Cardiac septum (tissue), 1 donor: ENCODE results near the gene ARID5B. TPM values are rescaled to one million over a fixed set of nuclear protein-coding genes. Genes with fewer than 3 reads are reported as not detected.
"Not testable (repeated sequence)": the region's sequence is repeated elsewhere in the genome, so short reads cannot be mapped to it uniquely, and the experiment has no call there.

Source experiments
- DNase-seq: peaks from one replicate; pipeline ENCODE4 v3.0.0-alpha.2; 2020; ENCODE audit warnings: low spot score
- intact Hi-C: fragments of 100-400 bp; cut with DNase I; formaldehyde crosslinking; loops from one replicate; pipeline ENCODE4 v1.14.0; 2022
- total RNA-seq: library from RNA; stranded (reverse); fragmentation: NEBNext Ultra II Directional; extraction: Animal tissue kit (Norgen Biotek cat#: 25700); gene quantifications from one replicate; pipeline ENCODE4 v1.2.1, GENCODE V29; 2021
- donor health status: DM: no; HTN: no; CAD: no.

ARID5B gene
- total RNA-seq, 1 donor from 2014 or later = 25.2 TPM

DNA sequence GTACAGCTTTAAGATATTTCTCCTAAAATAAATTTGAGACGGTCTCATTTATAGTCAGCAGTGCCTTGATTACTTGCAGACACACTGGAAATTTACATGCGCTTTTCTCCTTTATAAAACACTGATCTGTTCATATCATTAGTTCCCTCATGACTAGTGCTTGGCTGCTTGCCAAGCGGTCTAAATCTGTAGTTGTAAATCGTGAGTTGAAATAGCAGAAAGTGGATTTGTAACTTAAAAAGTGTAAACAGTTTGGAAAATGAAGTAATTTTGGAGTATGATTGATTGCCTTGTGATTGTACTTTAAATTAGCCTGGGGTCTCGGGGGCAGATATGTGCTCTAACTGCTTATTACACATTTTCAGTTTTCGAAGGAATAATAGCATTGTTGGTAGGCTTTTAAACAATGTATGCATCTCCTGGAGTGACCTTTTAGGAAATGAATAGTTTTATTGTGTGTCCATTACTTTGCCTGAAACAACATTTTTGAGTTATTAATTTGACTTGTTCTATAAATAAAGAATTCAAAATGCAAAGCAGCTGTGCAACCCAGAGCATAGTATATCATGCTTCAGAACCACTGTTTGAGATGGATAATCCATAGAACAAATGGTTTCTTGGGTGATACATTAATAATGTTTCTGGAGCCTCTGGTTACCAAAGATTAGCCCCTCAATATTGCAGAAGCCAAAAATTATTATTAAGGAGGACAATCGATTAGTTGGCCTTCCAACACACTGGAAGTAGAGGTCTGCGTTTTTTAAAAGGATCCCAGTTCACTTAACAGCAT is 73.3 kb downstream of the ARID5B start:
- DNase-seq = no peak
- intact Hi-C loops = no loop called here

- intact Hi-C loops = no loop called here
- no peak for DNase-seq
Observed at GRCh38 chr10:61975391-61975932, 74.0 kb downstream of the ARID5B start.

DNA sequence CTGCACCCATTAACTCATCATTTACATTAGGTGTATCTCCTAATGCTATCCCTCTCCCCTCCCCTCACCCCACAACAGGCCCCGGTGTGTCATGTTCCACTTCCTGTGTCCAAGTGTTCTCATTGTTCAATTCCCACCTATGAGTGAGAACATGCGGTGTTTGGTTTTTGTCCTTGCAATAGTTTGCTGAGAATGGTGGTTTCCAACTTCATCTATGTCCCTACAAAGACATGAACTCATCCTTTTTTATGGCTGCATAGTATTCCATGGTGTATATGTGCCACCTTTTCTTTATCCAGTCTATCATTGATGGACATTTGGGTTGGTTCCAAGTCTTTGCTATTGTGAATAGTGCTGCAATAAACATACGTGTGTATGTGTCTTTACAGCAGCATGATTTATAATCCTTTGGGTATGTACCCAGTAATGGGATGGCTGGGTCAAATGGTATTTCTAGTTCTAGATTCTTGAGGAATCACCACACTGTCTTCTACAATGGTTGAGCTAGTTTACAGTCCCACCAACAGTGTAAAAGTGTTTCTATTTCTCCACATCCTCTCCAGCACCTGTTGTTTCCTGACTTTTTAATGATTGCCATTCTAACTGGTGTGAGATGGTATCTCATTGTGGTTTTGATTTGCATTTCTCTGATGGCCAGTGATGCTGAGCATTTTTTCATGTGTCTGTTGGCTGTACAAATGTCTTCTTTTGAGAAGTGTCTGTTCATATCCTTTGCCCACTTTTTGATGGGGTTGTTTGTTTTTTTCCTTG is 75.6 kb downstream of the ARID5B start:
- intact Hi-C loops, DNase-seq: not testable (repeated sequence)

- DNase-seq = no peak
Observed at GRCh38 chr10:61978965-61979364, 77.5 kb downstream of the ARID5B start.

DNA sequence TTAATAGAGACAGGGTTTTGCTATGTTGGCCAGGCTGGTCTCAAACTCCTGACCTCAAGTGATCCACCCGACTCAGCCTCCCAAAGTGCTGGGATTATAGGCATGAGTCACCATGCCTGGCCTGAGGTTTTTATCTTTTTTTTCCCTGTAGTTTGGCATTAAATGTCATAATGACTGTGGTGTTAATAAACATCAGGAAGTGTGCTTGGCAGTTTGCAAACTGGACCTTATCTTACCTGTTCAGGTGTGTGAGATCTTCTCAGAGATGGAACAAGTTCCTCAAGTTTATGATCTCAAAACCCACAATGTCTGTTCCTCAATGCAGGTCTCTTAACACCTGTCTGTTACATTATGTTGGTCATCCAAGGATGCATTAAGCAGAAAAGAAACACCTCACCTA is 80.0 kb downstream of the ARID5B start:
- intact Hi-C loops = no loop called here
- DNase-seq = no peak

More at GRCh38 chr10:61978965-61979364, 77.5 kb downstream of the ARID5B start:
- intact Hi-C loops = no loop called here

- intact Hi-C loops = no loop called here
- no peak for DNase-seq
Observed at GRCh38 chr10:61983255-61983654, 81.8 kb downstream of the ARID5B start.

- intact Hi-C loops = no loop called here
- no peak for DNase-seq
Observed at GRCh38 chr10:61984803-61985418, 83.4 kb downstream of the ARID5B start.

DNA sequence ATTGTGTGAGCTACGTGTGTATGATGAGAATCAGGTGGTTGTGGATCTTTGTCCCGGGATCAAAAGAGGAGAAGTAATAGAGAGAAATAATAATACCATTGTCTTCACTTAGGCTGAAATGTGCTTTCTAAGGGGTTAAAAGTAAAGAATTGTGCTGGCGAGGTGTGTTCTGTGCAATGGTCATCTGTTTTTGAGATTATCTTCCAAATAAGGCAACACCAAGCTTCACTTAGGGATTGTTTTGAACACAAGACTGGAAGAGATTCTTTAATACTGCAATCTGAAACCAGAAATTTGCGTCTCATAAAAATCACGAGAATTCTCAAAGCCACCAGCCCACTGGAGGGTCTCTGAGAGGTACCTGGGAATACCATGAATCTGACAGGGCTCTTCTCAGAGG is 84.2 kb downstream of the ARID5B start:
- intact Hi-C loops = no loop called here
- no peak for DNase-seq

DNA sequence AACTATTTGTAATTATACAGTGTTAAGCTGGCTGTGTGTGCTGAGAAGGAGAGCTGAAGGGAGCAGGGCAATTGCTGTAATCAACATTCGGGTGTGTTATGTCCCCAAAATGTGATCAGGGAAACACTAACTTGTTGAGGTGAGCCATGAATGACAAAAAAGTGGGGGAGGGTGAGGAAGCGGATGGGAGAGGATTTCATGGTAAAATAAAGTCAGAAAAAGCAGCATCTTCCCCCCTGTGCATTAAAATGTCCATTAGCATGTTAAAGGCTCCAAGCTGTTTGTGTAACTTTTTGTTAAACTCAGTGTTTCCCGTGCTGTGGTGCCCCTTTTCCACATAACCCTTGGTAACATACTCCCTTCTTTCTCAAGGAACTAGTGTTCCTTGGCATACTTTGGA is 84.9 kb downstream of the ARID5B start:
- intact Hi-C loops = no loop called here
- DNase-seq = no peak

DNA sequence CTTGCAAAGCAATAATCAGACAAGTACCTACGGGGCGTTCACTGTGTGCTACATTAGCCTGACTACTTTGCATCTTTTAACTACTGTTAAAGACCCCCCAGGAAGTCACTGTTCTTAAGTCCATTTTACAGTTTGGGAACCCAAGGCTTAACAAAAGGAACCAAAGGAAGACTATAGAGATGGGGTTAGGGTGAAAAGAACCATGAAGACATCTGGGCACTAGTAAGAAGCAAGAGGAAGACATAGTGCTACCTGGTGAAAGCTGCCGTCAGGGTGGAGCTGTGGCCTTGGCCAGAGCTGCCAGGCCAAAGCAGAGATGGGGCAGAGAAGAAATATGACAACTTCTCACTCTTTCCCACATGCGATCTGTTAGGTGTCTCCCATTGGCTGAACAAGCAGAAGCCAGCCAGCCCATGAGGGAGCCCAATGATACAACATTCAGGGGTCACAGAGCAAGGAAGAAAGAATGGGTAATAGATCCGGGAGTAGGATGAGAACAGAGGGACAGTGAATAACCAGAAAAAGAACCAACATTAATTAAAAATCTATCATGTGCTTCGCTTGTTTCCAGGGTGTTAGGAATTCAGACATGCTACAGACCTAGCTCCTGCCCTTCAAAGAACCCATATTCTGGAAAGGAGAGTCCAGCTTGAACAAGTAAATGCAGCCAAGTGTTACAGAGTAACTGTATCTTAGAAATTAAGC is 85.4 kb downstream of the ARID5B start:
- intact Hi-C loops = no loop called here
- no peak for DNase-seq

- intact Hi-C loops = no loop called here
Observed at GRCh38 chr10:61987537-61987936, 86.0 kb downstream of the ARID5B start.

GRCh38 chr10:61987951-61988379 is 86.5 kb downstream of the ARID5B start:
- no peak for DNase-seq
- intact Hi-C loops = no loop called here

More at GRCh38 chr10:61987537-61987936, 86.0 kb downstream of the ARID5B start:
- no peak for DNase-seq

DNA sequence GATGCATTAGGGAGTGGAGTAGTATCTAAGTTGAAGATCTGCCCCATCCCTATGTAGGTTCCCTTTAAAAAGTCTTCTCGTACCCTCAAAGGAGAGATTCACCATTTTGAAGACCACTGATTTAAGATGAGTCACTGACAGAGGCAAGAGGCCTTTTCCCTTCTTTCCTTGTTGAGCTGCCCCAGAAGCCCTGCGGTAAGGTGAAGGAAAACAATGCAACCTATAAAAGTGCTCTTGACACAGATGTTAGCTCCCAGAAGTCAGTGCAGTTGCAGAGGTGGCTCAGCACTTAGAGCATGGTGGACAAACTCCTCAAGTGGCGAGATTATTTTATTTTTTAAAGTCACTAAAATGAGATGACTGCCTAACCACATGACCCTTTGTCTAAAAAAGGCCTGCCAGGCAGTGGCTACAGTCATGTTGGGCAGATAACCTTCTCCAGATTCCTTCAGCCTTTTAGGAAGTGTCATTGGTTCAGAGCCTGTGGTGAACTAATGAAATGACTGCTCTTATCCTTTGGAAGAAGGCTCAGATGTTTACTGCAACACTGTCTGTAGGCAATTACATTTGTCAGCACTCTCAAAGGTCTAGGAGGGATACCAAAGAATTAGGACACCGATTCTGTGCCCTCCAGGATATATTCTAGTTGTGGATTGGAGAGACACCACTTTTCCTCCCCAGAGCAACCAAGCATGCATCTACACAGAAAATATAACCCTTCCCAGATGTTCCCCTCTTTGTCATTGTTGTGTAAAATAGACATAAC is 88.7 kb downstream of the ARID5B start:
- intact Hi-C loops = loop anchor here (5.0 kb wide), 2 partner anchors 57 to 88 kb away; partner anchors contain the start of gene ARID5B
- no peak for DNase-seq

DNA sequence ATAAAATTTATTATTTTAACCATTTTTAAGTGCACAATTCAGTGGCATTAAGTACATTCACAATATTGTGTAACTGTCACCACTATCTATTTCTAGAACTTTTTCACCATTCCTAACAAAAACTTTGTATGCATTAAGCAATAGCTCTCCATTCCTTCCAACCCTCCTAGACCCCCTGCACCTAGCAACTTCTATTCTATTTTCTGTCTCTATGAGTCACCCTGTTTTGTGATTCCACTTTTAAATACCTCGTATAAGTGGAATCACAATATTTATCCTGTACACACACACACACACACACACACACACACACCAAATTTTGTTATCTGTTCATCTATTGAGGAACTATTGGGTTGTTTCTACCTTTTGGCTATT is 89.2 kb downstream of the ARID5B start:
- intact Hi-C loops = loop anchor here (5.0 kb wide), 2 partner anchors 57 to 88 kb away; partner anchors contain the start of gene ARID5B
- DNase-seq = no peak

DNA sequence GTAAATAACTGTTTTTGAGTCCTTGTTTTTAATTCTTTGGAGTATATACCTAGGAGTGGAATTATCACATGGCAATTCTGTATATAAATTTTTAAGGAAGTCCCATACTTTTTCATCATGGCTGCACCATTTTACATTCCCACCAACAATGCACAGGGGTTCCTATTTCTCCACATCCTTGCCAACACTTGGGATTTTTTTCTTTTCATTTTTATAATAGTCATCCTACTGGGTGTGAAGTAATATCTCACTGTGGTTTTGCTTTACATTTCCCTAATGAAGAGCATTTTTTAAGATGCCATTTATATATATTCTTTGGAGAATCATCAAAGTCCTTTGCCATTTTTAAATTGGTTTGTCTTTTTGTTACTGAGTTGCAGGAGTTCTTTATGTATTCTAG is 89.7 kb downstream of the ARID5B start:
- intact Hi-C loops = loop anchor here (5.0 kb wide), 2 partner anchors 56 to 89 kb away; partner anchors contain the start of gene ARID5B

GRCh38 chr10:61992059-61992460 is 90.6 kb downstream of the ARID5B start:
- intact Hi-C loops = loop anchor here (5.0 kb wide), 2 partner anchors 55 to 90 kb away; partner anchors contain the start of gene ARID5B
- DNase-seq = no peak

More for the DNA sequence above, 89.7 kb downstream of the ARID5B start:
- no peak for DNase-seq

GRCh38 chr10:61992671-61993668 is 91.5 kb downstream of the ARID5B start:
- intact Hi-C loops = loop anchor here (5.0 kb wide), 2 partner anchors 54 to 91 kb away; partner anchors contain the start of gene ARID5B
- DNase-seq = no peak
